ENCODE data around the gene CDH22.

Gene CDH22

DNA sequence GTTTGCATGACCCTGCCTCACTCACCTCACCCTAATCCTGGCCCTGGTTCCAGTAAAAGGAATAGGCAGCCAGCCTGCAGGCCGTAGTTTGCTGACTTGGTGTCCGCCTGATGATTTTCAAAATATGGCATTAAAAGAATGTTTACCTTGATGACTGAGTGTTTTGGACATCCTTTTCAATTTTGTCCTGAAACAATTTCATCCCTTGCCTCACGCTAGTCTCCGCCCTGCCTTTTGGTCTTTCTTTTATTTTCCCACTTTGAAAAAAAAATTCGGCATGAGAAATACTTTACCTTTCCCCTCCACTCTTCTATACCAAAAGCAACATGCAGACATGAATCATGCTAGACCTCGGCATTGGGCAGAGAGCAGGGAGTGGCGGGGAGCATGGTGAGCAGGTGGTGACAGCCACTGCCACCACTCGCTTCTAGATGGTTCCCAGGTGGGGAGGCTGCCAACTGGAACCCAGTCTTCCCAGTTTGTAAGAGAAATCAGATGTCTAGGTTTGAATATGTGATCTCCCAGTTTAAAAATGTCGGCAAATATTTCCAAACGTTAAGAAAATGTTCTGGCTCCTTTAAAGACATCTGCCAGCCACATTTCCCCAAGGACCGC, 180.8 kb downstream of the CDH22 start:
- no peaks in the 10 kb centered on the region for H3K9me3 ChIP-seq (ENCODE audit: insufficient read depth, low read length, severe bottlenecking)
- TF ChIP-seq, protein P1, sequence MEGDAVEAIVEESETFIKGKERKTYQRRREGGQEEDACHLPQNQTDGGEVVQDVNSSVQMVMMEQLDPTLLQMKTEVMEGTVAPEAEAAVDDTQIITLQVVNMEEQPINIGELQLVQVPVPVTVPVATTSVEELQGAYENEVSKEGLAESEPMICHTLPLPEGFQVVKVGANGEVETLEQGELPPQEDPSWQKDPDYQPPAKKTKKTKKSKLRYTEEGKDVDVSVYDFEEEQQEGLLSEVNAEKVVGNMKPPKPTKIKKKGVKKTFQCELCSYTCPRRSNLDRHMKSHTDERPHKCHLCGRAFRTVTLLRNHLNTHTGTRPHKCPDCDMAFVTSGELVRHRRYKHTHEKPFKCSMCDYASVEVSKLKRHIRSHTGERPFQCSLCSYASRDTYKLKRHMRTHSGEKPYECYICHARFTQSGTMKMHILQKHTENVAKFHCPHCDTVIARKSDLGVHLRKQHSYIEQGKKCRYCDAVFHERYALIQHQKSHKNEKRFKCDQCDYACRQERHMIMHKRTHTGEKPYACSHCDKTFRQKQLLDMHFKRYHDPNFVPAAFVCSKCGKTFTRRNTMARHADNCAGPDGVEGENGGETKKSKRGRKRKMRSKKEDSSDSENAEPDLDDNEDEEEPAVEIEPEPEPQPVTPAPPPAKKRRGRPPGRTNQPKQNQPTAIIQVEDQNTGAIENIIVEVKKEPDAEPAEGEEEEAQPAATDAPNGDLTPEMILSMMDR (IDR thresholded peaks at IDR 0.05; ENCODE audit: borderline replicate concordance, extremely low read depth, low read length, poor library complexity, severe bottlenecking) = no peak
- TF ChIP-seq EZH2 (IDR thresholded peaks at IDR 0.05; ENCODE audit: borderline replicate concordance, low read depth, low read length, severe bottlenecking) = no peak
- peaks cover 16% of the 10 kb centered on the region for H3K27me3 ChIP-seq (ENCODE audit: insufficient read depth, low read length, poor library complexity)
- H3K79me2 ChIP-seq (ENCODE audit: insufficient read depth, low read length) = no peaks in the 10 kb centered on the region
- H3K36me3 ChIP-seq (ENCODE audit: insufficient read depth, low read length) = no peaks in the 10 kb centered on the region
- H3K9ac ChIP-seq (ENCODE audit: low read depth, low read length) = no peak overlapping the region
- H2AFZ ChIP-seq (ENCODE audit: low read depth, low read length) = no peak overlapping the region
- peaks cover 10% of the 10 kb centered on the region; the same call in 1 of the 2 replicates for H4K20me1 ChIP-seq (ENCODE audit: insufficient read depth, low read length)
- H3K27ac ChIP-seq (ENCODE audit: low read length) = no peak overlapping the region
- no peak overlapping the region for H3K4me2 ChIP-seq (ENCODE audit: insufficient read depth, low read length)
- no peaks in the 10 kb centered on the region for H3K4me1 ChIP-seq (ENCODE audit: insufficient read depth, low read length)
- no peak for DNase-seq
- no peak for ATAC-seq (ENCODE audit: insufficient read depth, low read depth)
- no peak overlapping the region for H3K4me3 ChIP-seq (ENCODE audit: low read depth in 1 of 2, low read length in 2 of 2)

DNA sequence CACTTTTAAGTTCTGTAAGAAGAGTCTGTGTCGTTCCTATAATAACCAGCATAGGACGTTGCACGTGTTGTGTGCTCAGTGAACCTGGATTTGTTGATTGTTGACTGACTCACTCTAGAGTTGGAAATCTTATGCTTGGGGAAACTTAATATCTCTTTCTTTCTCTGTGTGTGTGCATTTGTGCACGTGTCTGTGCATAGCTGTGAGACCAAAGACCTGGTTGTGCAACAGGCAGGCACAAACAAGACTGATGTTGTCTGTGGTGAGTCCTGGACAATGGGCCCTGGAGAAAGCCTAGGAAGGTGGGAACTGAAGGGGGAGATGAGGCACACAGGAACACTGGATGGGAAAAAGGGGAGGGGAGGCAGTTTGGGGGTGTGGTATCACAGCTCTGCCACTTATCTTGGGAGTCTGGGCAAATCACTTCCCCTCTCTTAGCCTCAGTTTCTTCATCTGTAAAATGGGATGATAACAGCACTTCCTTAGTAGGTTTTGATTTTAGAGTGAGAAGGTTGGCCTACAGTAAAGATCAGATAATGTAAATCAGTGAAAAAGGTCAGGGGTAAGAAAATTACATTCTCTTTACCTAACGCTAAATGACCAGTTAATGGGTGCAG, 181.8 kb downstream of the CDH22 start:
- Histone ChIP-seq H3K4me1 (ENCODE audit: insufficient read depth, low read length) (no peaks in the 10 kb centered on the region), H3K36me3 (ENCODE audit: insufficient read depth, low read length) (no peaks in the 10 kb centered on the region), H3K4me2 (ENCODE audit: insufficient read depth, low read length) (no peak overlapping the region), H4K20me1 (ENCODE audit: insufficient read depth, low read length) (peaks cover 10% of the 10 kb centered on the region; the same call in 1 of the 2 replicates), H3K27me3 (ENCODE audit: insufficient read depth, low read length, poor library complexity) (peaks cover 12% of the 10 kb centered on the region), H3K4me3 (ENCODE audit: low read depth in 1 of 2, low read length in 2 of 2) (no peak overlapping the region), H3K27ac (ENCODE audit: low read length) (no peak overlapping the region), H3K79me2 (ENCODE audit: insufficient read depth, low read length) (no peaks in the 10 kb centered on the region), H2AFZ (ENCODE audit: low read depth, low read length) (no peak overlapping the region), H3K9me3 (ENCODE audit: insufficient read depth, low read length, severe bottlenecking) (no peaks in the 10 kb centered on the region), H3K9ac (ENCODE audit: low read depth, low read length) (no peak overlapping the region)
- no peak for DNase-seq
- ATAC-seq (ENCODE audit: insufficient read depth, low read depth) = no peak
- TF ChIP-seq, protein P1 (IDR thresholded peaks at IDR 0.05; ENCODE audit: borderline replicate concordance, extremely low read depth, low read length, poor library complexity, severe bottlenecking) = no peak
- TF ChIP-seq EZH2 (IDR thresholded peaks at IDR 0.05; ENCODE audit: borderline replicate concordance, low read depth, low read length, severe bottlenecking) = no peak

Measured in DND-41 (cell line).